GM12878 (cell line): Measurements from ENCODE around the gene C10orf105. TPM values are rescaled to one million over a fixed set of nuclear protein-coding genes. Genes with fewer than 3 reads are reported as not detected.

Source experiments
- ATF3 ChIP-seq: IDR thresholded peaks from 2 replicates; pipeline ENCODE4 v1.6.1; 2011; ENCODE audit warnings: low read depth, mild to moderate bottlenecking, low read length, moderate library complexity, borderline replicate concordance; ENCODE audit errors: extremely low read depth
- BMI1 ChIP-seq: fragments of 450-650 bp; IDR thresholded peaks from 2 replicates; pipeline ENCODE4 v1.6.1; 2016; ENCODE audit warnings: mild to moderate bottlenecking, moderate library complexity, borderline replicate concordance
- CEBPB ChIP-seq, 2 experiments: fragments of 150-350 bp in 1 of 2; IDR thresholded peaks; 2 replicates each; pipeline ENCODE4 v1.6.1; 2012 to 2014; ENCODE audit warnings: low read depth in 2 of 2, low read length in 2 of 2, borderline replicate concordance in 1 of 2, inconsistent platforms in 1 of 2
- CUX1 ChIP-seq: IDR thresholded peaks from 2 replicates; pipeline ENCODE4 v1.6.1; 2012; ENCODE audit warnings: improper control_type of control experiment, low read depth, low read length; ENCODE audit not compliant: insufficient replicate concordance
- NKRF ChIP-seq: fragments of 450-650 bp; conservative IDR thresholded peaks from 2 replicates; pipeline ENCODE4 v1.6.1; 2017; ENCODE audit warnings: mild to moderate bottlenecking, moderate library complexity
- SRF ChIP-seq, 2 experiments: IDR thresholded peaks; 2 replicates each; pipeline ENCODE4 v1.6.1; 2011; ENCODE audit warnings: low read depth in 2 of 2, low read length in 2 of 2, mild to moderate bottlenecking in 1 of 2, moderate library complexity in 1 of 2
- TCF3 ChIP-seq: IDR thresholded peaks from 2 replicates; pipeline ENCODE4 v1.6.1; 2012; ENCODE audit warnings: low read depth, mild to moderate bottlenecking, low read length, borderline replicate concordance; ENCODE audit not compliant: insufficient read depth
- ZBTB40 ChIP-seq: fragments of 450-650 bp; IDR thresholded peaks from 2 replicates; pipeline ENCODE4 v1.6.1; 2016; ENCODE audit warnings: mild to moderate bottlenecking, moderate library complexity, borderline replicate concordance
- ZNF592 ChIP-seq: fragments of 450-650 bp; IDR thresholded peaks from 2 replicates; pipeline ENCODE4 v1.6.1; 2017; ENCODE audit warnings: mild to moderate bottlenecking, moderate library complexity
- polyA plus RNA-seq, 11 experiments: library from polyadenylated mRNA; depleted of rRNA in 4 of 11; unstranded in 6 of 11; stranded (reverse) in 5 of 11; fragments of >200 nt; fragmentation: Nextera tagmentation in 4 of 11; fragmentation: Illumina TruSeq in 1 of 11; extraction: Ambion mirVana in 4 of 11; extraction: Trizol in 1 of 11; gene quantifications; 1 replicate in 1 of 11; 2 replicates in 10 of 11; pipeline versions ENCODE4 v1.2.1 to v1.2.3, GENCODE V29; 2011 to 2016; ENCODE audit warnings: inconsistent platforms in 2 of 11, missing spikeins in 2 of 11, low read depth in 1 of 11
- total RNA-seq, 4 experiments: library from RNA; depleted of rRNA in 3 of 4; stranded (reverse); fragments of >200 nt in 3 of 4; fragmentation: Illumina TruSeq in 1 of 4; extraction: Trizol in 1 of 4; gene quantifications; 2 replicates each; pipeline versions ENCODE4 v1.2.1 to v1.2.3, GENCODE V29; 2013 to 2021

Gene C10orf105
- total and polyA plus RNA-seq, 10 of the 15 experiments (the other 5 are each of a cell fraction or from before 2014, with no cell fraction given): 0.04 to 0.06 (median 0.05) TPM; not detected in 7

- TF ChIP-seq CUX1 (no peak), ZNF592 (no peak), BMI1 (no peak), NKRF (no peak), ZBTB40 (no peak), CEBPB (IDR thresholded peaks at IDR 0.05; ENCODE audit: borderline replicate concordance in 1 of 2, low read depth in 2 of 2, low read length in 2 of 2) (no peak), TCF3 (no peak), ATF3 (no peak), SRF (IDR thresholded peaks at IDR 0.05; ENCODE audit: low read depth in 2 of 2, low read length in 2 of 2) (no peak)
Measured at GRCh38 chr10:71736570-71736952, 17.0 kb upstream of the C10orf105 start (continued).
